ENCODE results near the gene WDR33. TPM values are rescaled to one million over a fixed set of nuclear protein-coding genes. Genes with fewer than 3 reads are reported as not detected.
A peak's percentile ranks its signal among the peaks of the same experiment; 100 is the strongest.

WDR33 gene
- total and polyA plus RNA-seq, 9 of the 15 experiments (the other 6 are each of a cell fraction or from before 2014, with no cell fraction given): 24.2 to 57.4 (median 38.4) TPM

DNA sequence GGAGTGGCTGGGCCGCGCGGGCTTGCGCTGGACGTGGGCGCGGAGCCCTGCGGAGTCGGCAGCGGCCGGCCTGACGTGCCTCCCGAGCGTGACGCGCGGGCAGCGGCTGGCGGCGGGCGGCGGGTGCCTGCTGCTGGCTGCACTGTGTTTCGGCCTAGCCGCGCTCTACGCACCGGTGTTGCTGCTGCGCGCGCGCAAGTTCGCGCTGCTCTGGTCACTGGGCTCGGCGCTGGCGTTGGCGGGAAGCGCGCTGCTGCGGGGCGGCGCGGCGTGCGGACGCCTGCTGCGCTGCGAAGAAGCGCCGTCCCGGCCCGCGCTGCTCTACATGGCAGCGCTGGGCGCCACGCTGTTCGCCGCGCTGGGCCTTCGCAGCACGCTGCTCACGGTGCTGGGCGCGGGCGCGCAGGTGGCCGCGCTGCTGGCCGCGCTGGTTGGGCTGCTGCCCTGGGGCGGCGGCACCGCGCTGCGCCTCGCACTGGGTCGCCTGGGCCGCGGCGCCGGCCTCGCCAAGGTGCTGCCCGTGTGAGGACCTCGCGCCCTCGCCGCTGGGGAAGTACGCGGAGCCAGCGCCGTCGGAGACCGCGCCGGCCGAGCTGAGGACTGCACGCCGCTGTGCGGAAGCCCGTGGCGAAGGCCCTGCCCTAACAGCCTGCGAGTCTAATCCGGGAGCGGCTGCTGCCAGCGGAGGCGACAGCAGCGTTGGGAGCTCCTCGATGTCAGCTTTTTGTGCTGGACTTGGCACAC, 109.1 kb downstream of the WDR33 start (continued):
- TF ChIP-seq, protein P1, sequence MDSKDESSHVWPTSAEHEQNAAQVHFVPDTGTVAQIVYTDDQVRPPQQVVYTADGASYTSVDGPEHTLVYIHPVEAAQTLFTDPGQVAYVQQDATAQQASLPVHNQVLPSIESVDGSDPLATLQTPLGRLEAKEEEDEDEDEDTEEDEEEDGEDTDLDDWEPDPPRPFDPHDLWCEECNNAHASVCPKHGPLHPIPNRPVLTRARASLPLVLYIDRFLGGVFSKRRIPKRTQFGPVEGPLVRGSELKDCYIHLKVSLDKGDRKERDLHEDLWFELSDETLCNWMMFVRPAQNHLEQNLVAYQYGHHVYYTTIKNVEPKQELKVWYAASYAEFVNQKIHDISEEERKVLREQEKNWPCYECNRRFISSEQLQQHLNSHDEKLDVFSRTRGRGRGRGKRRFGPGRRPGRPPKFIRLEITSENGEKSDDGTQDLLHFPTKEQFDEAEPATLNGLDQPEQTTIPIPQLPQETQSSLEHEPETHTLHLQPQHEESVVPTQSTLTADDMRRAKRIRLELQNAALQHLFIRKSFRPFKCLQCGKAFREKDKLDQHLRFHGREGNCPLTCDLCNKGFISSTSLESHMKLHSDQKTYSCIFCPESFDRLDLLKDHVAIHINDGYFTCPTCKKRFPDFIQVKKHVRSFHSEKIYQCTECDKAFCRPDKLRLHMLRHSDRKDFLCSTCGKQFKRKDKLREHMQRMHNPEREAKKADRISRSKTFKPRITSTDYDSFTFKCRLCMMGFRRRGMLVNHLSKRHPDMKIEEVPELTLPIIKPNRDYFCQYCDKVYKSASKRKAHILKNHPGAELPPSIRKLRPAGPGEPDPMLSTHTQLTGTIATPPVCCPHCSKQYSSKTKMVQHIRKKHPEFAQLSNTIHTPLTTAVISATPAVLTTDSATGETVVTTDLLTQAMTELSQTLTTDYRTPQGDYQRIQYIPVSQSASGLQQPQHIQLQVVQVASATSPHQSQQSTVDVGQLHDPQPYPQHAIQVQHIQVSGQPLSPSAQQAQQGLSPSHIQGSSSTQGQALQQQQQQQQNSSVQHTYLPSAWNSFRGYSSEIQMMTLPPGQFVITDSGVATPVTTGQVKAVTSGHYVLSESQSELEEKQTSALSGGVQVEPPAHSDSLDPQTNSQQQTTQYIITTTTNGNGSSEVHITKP (IDR thresholded peaks at IDR 0.05; ENCODE audit: partially characterized antibody): no peak
- TF ChIP-seq GTF2A2 (tag; IDR thresholded peaks at IDR 0.05) (0 out of 2 replicates have a peak, but pooled peaks have one; percentile 15), TEAD1 (CRISPR knock-in tag; IDR thresholded peaks at IDR 0.05) (peak in 1 of 2 experiments; percentile 73; a peak in 2 of 4 replicates), ZBTB9 (CRISPR knock-in tag; IDR thresholded peaks at IDR 0.05) (peak; percentile 44; the same call in 1 of the 2 replicates), MCM5 (IDR thresholded peaks at IDR 0.05; ENCODE audit: low read depth) (no peak), E2F6 (IDR thresholded peaks at IDR 0.05; ENCODE audit: borderline replicate concordance in 1 of 2, extremely low read depth in 1 of 2, insufficient read depth in 1 of 2, insufficient read length in 1 of 2, low read depth in 1 of 2, low read length in 1 of 2, poor library complexity in 1 of 2, severe bottlenecking in 1 of 2) (peak; percentile 86 to 92), JUN (IDR thresholded peaks at IDR 0.05; ENCODE audit: borderline replicate concordance, low read depth, low read length) (no peak), JUN (CRISPR knock-in tag; IDR thresholded peaks at IDR 0.05; ENCODE audit: borderline replicate concordance) (0 out of 2 replicates have a peak, but pooled peaks have one; percentile 27), HCFC1 (IDR thresholded peaks at IDR 0.05; ENCODE audit: low read depth, low read length) (peak; percentile 37), HDAC8 (tag; IDR thresholded peaks at IDR 0.05) (0 out of 2 replicates have a peak, but pooled peaks have one; percentile 18), RFX5 (IDR thresholded peaks at IDR 0.05; ENCODE audit: low read depth, low read length) (no peak), ZNF224 (CRISPR knock-in tag; IDR thresholded peaks at IDR 0.05) (peak; percentile 53; the same call in 1 of the 2 replicates), RBFOX2 (IDR thresholded peaks at IDR 0.05; ENCODE audit: low read depth, low read length) (peak; percentile 77), MCM3 (IDR thresholded peaks at IDR 0.05) (no peak), ZKSCAN3 (CRISPR knock-in tag; IDR thresholded peaks at IDR 0.05) (no peak), ZBTB17 (CRISPR knock-in tag; IDR thresholded peaks at IDR 0.05) (no peak), ETV6 (IDR thresholded peaks at IDR 0.05; ENCODE audit: borderline replicate concordance in 1 of 2, low read depth in 2 of 2, low read length in 1 of 2) (no peak), ETV6 (CRISPR knock-in tag; IDR thresholded peaks at IDR 0.05; ENCODE audit: borderline replicate concordance) (0 out of 2 replicates have a peak, but pooled peaks have one; percentile 70), CTCFL (IDR thresholded peaks at IDR 0.05; ENCODE audit: borderline replicate concordance, insufficient read depth, low read depth, low read length, poor library complexity, severe bottlenecking) (peak; percentile 60)
